Measurements from ENCODE around the gene COQ9.

COQ9 gene

DNA sequence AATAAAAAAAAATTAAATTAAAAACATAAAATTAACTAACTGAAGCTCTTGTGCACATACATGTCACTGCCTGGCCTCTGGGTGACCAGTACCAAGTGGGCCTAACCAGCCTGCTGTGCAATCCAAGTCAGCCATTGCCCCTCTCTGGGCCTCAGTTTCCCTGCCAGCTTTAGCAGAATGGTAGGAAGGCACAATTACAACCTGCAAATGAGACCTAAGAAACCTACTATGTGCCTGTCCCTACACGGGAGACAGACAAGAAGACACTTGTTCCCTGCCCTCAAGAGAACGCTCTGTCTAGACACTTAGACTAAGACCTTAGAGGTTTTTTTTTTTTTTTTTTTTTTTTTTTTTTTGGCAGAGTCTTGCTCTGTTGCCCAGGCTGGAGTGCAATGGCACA is 1.8 kb upstream of the COQ9 start:
- Histone ChIP-seq H3K79me2 (ENCODE audit: insufficient read depth, low read length) (peaks cover 73% of the 10 kb centered on the region), H3K36me3 (ENCODE audit: insufficient read depth, low read length) (peaks cover 15% of the 10 kb centered on the region), H2AFZ (ENCODE audit: low read depth, low read length) (no peak overlapping the region), H3K27ac (ENCODE audit: low read length) (no peak overlapping the region), H3K27me3 (ENCODE audit: insufficient read depth, low read length, poor library complexity) (no peaks in the 10 kb centered on the region), H3K9ac (ENCODE audit: low read depth, low read length) (no peak overlapping the region), H3K4me3 (ENCODE audit: low read depth in 1 of 2, low read length in 2 of 2) (no peak overlapping the region), H3K4me1 (ENCODE audit: insufficient read depth, low read length) (peaks cover 28% of the 10 kb centered on the region), H4K20me1 (ENCODE audit: insufficient read depth, low read length) (no peaks in the 10 kb centered on the region; the same call in 1 of the 2 replicates), H3K9me3 (ENCODE audit: insufficient read depth, low read length, severe bottlenecking) (peaks cover 10% of the 10 kb centered on the region), H3K4me2 (ENCODE audit: insufficient read depth, low read length) (peak overlapping the region; percentile 91; the same call in 1 of the 2 replicates)
- no peak for TF ChIP-seq EZH2 (IDR thresholded peaks at IDR 0.05; ENCODE audit: borderline replicate concordance, low read depth, low read length, severe bottlenecking)
- TF ChIP-seq, protein P1, sequence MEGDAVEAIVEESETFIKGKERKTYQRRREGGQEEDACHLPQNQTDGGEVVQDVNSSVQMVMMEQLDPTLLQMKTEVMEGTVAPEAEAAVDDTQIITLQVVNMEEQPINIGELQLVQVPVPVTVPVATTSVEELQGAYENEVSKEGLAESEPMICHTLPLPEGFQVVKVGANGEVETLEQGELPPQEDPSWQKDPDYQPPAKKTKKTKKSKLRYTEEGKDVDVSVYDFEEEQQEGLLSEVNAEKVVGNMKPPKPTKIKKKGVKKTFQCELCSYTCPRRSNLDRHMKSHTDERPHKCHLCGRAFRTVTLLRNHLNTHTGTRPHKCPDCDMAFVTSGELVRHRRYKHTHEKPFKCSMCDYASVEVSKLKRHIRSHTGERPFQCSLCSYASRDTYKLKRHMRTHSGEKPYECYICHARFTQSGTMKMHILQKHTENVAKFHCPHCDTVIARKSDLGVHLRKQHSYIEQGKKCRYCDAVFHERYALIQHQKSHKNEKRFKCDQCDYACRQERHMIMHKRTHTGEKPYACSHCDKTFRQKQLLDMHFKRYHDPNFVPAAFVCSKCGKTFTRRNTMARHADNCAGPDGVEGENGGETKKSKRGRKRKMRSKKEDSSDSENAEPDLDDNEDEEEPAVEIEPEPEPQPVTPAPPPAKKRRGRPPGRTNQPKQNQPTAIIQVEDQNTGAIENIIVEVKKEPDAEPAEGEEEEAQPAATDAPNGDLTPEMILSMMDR (IDR thresholded peaks at IDR 0.05; ENCODE audit: borderline replicate concordance, extremely low read depth, low read length, poor library complexity, severe bottlenecking): no peak
- DNase-seq: no peak
- no peak for ATAC-seq (ENCODE audit: insufficient read depth, low read depth)

DNA sequence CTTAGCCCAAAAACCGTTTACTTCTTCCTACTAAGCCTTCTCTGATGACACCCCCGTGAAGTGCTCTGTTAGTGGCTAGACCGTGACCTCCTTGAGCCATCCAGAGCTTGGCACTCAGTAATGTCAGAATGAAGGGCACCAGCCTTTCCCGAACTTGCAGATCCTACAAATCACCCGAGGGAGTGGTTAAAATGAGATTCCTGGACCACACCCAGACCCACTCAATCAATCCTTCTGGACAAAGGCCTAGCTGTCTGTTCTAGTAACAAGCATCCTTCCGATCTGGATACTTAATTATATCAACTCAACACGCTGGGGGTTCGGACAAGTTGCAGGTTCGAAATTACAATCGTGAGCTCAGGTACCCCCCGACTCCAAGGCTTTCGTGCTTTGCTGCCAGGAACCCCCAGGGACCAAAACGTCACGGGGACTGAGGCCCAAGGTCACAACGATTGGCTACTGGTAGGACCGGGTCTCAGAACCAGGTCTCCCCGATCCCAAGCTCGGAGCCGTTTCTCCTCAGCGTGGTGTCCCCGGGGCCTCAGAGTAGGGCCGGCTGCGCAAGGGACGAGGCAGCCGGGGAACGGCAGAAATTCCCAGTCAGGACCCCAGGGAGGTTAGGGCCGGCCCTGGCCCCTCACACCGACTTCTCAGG is 621 bp upstream of the COQ9 start:
- no peaks in the 10 kb centered on the region for H3K27me3 ChIP-seq (ENCODE audit: insufficient read depth, low read length, poor library complexity)
- H3K4me3 ChIP-seq (ENCODE audit: low read depth in 1 of 2, low read length in 2 of 2): peak overlapping the region; percentile 83 to 85
- no peaks in the 10 kb centered on the region; the same call in 1 of the 2 replicates for H4K20me1 ChIP-seq (ENCODE audit: insufficient read depth, low read length)
- ATAC-seq (ENCODE audit: insufficient read depth, low read depth): peak; percentile 29; the same call in 2 of the 3 replicates
- peak overlapping the region; percentile 82 for H3K27ac ChIP-seq (ENCODE audit: low read length)
- H3K4me2 ChIP-seq (ENCODE audit: insufficient read depth, low read length): peak overlapping the region; percentile 91
- no peaks in the 10 kb centered on the region for H3K9me3 ChIP-seq (ENCODE audit: insufficient read depth, low read length, severe bottlenecking)
- H3K79me2 ChIP-seq (ENCODE audit: insufficient read depth, low read length): peaks cover 65% of the 10 kb centered on the region
- DNase-seq: no peak
- H3K36me3 ChIP-seq (ENCODE audit: insufficient read depth, low read length): peaks cover 12% of the 10 kb centered on the region
- TF ChIP-seq, protein P1 (IDR thresholded peaks at IDR 0.05; ENCODE audit: borderline replicate concordance, extremely low read depth, low read length, poor library complexity, severe bottlenecking): no peak
- TF ChIP-seq EZH2 (IDR thresholded peaks at IDR 0.05; ENCODE audit: borderline replicate concordance, low read depth, low read length, severe bottlenecking): no peak
- peak overlapping the region; percentile 90 for H3K9ac ChIP-seq (ENCODE audit: low read depth, low read length)
- peak overlapping the region; percentile 89 for H2AFZ ChIP-seq (ENCODE audit: low read depth, low read length)
- peaks cover 28% of the 10 kb centered on the region for H3K4me1 ChIP-seq (ENCODE audit: insufficient read depth, low read length)

DNA sequence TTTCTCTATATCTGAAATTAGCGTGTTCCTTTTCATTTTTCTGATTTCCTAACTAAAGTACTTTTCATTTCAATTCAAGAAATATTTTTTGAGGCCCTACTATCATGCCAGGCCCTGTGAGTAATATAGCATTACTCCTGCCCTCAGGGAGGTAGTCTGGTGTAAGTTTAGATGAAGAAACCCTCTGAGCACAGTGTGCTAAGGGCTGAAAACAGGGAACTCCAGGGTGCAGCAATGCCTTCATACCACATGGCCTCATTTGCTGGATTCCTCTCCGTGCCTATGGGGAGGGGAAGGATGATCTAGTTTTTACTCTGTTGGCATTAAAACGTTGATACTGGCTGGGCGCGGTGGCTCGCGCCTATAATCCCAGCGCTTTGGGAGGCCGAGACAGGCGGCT is 4.7 kb downstream of the COQ9 start:
- Histone ChIP-seq H3K9ac (ENCODE audit: low read depth, low read length) (no peak overlapping the region), H3K4me2 (ENCODE audit: insufficient read depth, low read length) (no peak overlapping the region), H3K36me3 (ENCODE audit: insufficient read depth, low read length) (peaks cover 51% of the 10 kb centered on the region), H3K9me3 (ENCODE audit: insufficient read depth, low read length, severe bottlenecking) (no peaks in the 10 kb centered on the region), H2AFZ (ENCODE audit: low read depth, low read length) (no peak overlapping the region), H3K4me1 (ENCODE audit: insufficient read depth, low read length) (peaks cover 14% of the 10 kb centered on the region), H3K27me3 (ENCODE audit: insufficient read depth, low read length, poor library complexity) (no peaks in the 10 kb centered on the region), H3K79me2 (ENCODE audit: insufficient read depth, low read length) (peaks cover 16% of the 10 kb centered on the region), H3K4me3 (ENCODE audit: low read depth in 1 of 2, low read length in 2 of 2) (no peak overlapping the region), H3K27ac (ENCODE audit: low read length) (no peak overlapping the region), H4K20me1 (ENCODE audit: insufficient read depth, low read length) (no peaks in the 10 kb centered on the region)
- ATAC-seq (ENCODE audit: insufficient read depth, low read depth) (no peak), DNase-seq (no peak)
- TF ChIP-seq EZH2 (IDR thresholded peaks at IDR 0.05; ENCODE audit: borderline replicate concordance, low read depth, low read length, severe bottlenecking): no peak
- TF ChIP-seq, protein P1 (IDR thresholded peaks at IDR 0.05; ENCODE audit: borderline replicate concordance, extremely low read depth, low read length, poor library complexity, severe bottlenecking): no peak

All from DND-41 (cell line).